Ovary (tissue), 3 donors: ENCODE results near the gene LDLRAD4.

Experiments used
- CTCF ChIP-seq, 3 donors: fragments of 450-650 bp in 2 of 3; fragments of 200-600 bp in 1 of 3; IDR thresholded peaks; one replicate each; pipeline versions ENCODE4 v1.5.1 to v1.8.0; 2016 to 2022; ENCODE audit warnings: antibody characterized with exemption in 3 of 3, mild to moderate bottlenecking in 1 of 3
- EP300 ChIP-seq: sonication (generic); formaldehyde crosslinking; IDR thresholded peaks from one replicate; pipeline ENCODE4 v1.6.1; 2017; ENCODE audit warnings: antibody characterized with exemption
- POLR2A ChIP-seq: fragments of 450-650 bp; IDR thresholded peaks from one replicate; pipeline ENCODE4 v1.6.1; 2017; ENCODE audit warnings: antibody characterized with exemption, mild to moderate bottlenecking, moderate library complexity
- donor health status: DM: no; HTN: no; CAD: no.

- TF ChIP-seq CTCF (IDR thresholded peaks at IDR 0.05) (no peak), POLR2A (no peak), EP300 (no peak)
Observed at GRCh38 chr18:13416208-13416607, 197.6 kb downstream of the LDLRAD4 start.
